Heart left ventricle (tissue), 13 donors: ENCODE measurements around the gene PNMA8A.

Experiments used
- POLR2A ChIP-seq, 2 donors: fragments of 450-650 bp; IDR thresholded peaks; one replicate each; pipeline ENCODE4 v1.6.1; 2017; ENCODE audit warnings: antibody characterized with exemption in 2 of 2, mild to moderate bottlenecking in 2 of 2, moderate library complexity in 2 of 2
- TF ChIP-seq, protein P1 (sequence below), 12 donors: fragments of 200-600 bp; sonication (generic) in 4 of 12; IDR thresholded peaks; one replicate each; pipeline versions ENCODE4 v1.5.0 to v1.8.0; 2018 to 2022; ENCODE audit warnings: antibody characterized with exemption in 12 of 12, mild to moderate bottlenecking in 5 of 12
- donor health status: ischemic (EF 13 %, LVEDD 7.1; RV severe dilation, severe dysfunction).
- donor health status: DM: no; HTN: yes; CAD: no.
- donor health status: DM: no; HTN: no; CAD: no.
- donor health status: ischemic (EF 25% LVEDD 6.9; RV normal size, moderate dysfunction).
- donor health status: ischemic (EF 25% LVEDD 5.7; RV mildly dilated, moderate dysfunction).
- donor health status: ischemic (EF 35%, LVEDD 5.7; RV mildly dilated, moderate dysfunction).
- donor health status: nonischemic (EF 11% LVEDD 7.7; RV severe dilation, severe dysfunction).
- donor health status: DM: yes; HTN: yes; CAD: no.
- donor health status: PGD.
- donor health status: ischemic (EF 29% LVEDD 5.4; RV normal size, mild dysfunction).
- donor health status: nonischemic (EF 23%, LVEDD 6.1; RV moderate dilation, normal function).

DNA sequence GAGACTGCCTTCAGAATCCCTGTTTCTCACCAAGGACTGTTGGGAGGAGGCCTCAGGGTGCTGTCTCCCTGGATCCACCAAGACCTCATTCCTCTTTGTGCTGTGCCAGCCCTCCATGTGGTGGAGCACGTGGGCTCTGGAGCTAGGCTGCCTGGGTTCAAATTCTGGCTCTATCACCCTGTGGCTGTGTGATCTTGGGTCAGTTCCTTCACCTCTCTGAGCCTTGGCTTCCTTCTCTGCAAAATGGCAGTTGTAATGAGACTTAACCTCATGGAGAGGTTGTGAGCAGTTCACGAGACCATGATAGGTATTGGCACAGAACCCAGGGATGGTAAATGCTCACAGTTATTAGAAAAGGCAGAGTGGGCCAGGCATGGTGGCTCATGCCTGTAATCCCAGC is 49.0 kb downstream of the PNMA8A start:
- TF ChIP-seq, protein P1, sequence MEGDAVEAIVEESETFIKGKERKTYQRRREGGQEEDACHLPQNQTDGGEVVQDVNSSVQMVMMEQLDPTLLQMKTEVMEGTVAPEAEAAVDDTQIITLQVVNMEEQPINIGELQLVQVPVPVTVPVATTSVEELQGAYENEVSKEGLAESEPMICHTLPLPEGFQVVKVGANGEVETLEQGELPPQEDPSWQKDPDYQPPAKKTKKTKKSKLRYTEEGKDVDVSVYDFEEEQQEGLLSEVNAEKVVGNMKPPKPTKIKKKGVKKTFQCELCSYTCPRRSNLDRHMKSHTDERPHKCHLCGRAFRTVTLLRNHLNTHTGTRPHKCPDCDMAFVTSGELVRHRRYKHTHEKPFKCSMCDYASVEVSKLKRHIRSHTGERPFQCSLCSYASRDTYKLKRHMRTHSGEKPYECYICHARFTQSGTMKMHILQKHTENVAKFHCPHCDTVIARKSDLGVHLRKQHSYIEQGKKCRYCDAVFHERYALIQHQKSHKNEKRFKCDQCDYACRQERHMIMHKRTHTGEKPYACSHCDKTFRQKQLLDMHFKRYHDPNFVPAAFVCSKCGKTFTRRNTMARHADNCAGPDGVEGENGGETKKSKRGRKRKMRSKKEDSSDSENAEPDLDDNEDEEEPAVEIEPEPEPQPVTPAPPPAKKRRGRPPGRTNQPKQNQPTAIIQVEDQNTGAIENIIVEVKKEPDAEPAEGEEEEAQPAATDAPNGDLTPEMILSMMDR (IDR thresholded peaks at IDR 0.05) = no peak
- TF ChIP-seq POLR2A (IDR thresholded peaks at IDR 0.05) = no peak
